GM21381 (cell line): ENCODE results near the gene ITGB8.

Source experiments
- ATAC-seq: cut with Tn5 transposase; IDR thresholded peaks from one replicate; pipeline ENCODE4 v1.9.1; 2021; ENCODE audit warnings: mild to moderate bottlenecking, moderate library complexity; ENCODE audit not compliant: unreplicated experiment

ITGB8 gene

DNA sequence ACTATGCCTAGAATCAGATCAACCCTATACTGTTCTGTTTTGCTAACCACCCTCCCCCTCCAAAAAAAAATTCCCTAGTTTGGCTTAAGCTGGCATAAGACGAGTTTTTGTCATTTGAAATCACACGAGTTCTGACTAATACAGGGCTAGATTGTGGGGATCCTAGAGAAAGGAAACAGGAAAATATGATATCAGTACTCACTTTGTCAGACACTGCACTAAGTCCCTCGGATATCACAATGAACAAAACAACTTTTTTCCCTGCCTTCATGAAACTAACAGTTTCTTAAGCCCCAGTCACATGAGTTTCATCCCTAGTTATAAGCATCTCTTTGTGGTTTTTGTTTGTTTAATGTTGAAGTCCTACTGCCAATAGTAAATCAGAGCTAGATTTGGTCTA is 118.5 kb downstream of the ITGB8 start:
- ATAC-seq: no peak

DNA sequence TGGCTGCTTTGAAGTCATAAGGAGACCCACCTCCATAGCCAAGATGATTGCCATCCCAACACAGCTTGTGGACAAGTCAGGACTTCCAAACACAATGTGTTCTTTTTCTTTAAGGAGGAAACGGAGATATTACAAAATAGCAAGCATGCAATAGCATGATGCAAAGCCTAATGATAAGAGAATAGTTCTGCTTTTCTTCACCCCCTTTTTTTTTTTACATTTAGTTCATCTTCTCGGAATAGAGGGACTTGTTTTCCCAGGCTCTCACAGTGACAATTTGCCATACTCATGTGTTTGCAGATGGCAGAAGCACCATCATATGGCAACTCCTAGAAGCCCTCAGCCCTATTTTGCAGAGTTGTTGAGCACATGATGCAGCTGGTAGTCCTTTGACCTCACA is 119.8 kb downstream of the ITGB8 start:
- ATAC-seq: no peak

DNA sequence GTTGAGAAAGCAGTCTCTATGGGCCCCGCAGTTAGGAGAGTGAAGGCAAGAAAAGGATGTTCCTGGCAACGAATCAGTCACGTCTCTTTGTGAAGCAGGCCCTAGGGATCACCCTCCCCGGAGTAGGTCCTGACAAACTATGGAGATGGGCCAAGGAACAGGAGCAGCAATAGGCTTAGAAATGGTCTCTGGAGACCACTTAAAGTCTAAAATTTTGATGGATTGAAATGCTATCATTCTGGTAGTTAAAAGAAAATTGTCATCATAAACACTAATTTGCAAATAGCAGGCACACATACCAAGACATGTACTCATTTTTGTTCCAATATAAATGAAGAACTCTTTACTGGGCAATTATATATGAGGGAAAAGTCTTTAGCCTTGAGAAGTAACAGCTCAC is 123.5 kb downstream of the ITGB8 start:
- ATAC-seq: no peak

DNA sequence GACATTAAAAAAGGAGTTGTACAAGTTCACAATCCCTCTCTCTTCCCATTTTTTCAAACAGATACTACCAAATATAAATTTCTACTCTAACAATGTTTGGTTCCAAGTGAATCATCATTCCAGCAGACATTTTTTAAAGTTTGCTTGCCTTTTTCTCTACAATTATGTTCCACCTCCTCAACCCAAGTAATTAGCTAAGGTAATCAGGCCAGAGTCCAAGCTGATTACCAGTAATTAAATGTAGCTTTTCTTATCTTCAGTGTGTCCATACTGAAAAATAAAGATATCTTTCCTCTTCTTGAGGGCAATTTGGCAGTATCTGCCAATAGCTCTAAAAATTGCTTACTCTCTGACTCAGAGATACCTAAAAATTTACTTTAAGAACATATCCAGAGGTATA is 126.0 kb downstream of the ITGB8 start:
- no peak for ATAC-seq

DNA sequence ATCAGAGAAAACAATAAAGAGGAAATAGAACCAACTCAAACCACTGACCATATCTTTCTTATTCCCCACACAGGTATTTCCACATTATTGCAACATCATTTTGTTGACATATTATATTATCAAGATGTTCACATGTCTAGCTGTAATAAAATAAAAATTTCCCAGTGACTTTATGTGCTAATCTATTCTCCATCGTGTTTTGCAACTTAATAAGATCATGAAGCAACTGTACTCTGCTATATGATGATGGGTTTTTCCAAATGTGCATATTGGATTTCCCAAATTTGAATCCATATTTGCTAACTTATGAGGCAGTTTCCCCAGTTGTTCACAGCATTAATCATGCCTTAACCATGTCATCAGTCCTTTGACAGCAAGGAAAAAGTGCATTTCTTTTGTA is 127.8 kb downstream of the ITGB8 start:
- no peak for ATAC-seq

DNA sequence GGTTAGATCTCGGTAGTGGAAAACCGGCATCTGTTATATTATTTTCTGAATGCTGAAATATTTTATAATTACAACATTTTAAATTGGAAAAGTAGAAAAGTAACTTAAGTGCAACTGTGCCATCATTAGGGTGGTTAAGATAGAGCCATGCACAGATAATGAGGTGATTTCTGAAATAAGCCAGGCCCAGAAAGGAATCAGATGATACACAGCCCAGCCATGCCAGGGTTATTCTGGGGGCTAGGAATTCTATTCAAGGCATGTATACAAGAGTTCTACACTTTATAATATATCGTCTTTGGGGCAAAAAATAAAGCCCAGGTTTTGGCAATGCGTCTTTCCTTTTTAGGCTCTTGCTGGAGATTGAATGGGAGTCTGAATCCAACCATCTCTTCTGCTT is 128.7 kb downstream of the ITGB8 start:
- ATAC-seq: no peak

DNA sequence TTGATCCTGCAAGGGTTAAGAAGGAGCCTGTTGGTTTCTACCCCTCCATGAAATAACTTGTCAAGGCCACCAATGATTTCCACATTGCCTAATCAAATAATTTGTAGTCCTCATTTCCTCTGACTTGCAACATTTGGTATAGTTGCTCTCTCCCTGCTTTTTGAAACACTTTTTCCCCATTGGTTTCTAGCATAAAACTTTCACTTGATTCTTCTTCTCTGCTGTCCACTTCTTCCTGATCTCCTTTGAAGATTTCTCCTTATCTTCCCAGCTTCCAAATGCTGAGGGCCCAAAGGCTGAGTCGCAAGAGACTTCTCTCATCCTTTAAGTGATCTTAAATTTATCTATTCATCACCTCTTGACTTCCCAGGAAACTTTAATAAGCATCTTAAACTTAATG is 134.2 kb downstream of the ITGB8 start:
- ATAC-seq: no peak
